H1 (cell line): ENCODE results near the gene RTCB. TPM values are rescaled to one million over a fixed set of nuclear protein-coding genes. Genes with fewer than 3 reads are reported as not detected.

Source experiments
- CTCF ChIA-PET: fragments of 300-600 bp; sonication (Branson Sonifier 250); formaldehyde crosslinking; loops from one replicate; lab custom pipeline; 2021; ENCODE audit not compliant: partially characterized antibody; lab: Charles Lee
- POLR2A ChIA-PET: fragments of 300-600 bp; sonication (Branson Sonifier 250); formaldehyde crosslinking; loops from one replicate; lab custom pipeline; 2021; ENCODE audit warnings: inconsistent platforms; ENCODE audit not compliant: partially characterized antibody; lab: Charles Lee
- DNase-seq, 2 experiments: peaks; one replicate each; pipeline versions ENCODE4 v3.0.0 to v3.0.0-alpha.2; 2010 to 2022; ENCODE audit warnings: low spot score in 2 of 2, low read depth in 1 of 2, mixed read lengths in 1 of 2
- FAIRE-seq: peaks from 2 replicates; lab custom pipeline; 2011; peaks lifted over from hg19 to GRCh38; lab: Jason Lieb, UNC
- H2AFZ ChIP-seq: 2 replicates; pipeline ENCODE4 v1.8.1; 2012; ENCODE audit warnings: low read length, inconsistent platforms
- H2AK5ac ChIP-seq: 2 replicates; pipeline ENCODE4 v1.6.1; 2013; ENCODE audit warnings: low read depth, low read length
- H2BK120ac ChIP-seq: replicated peaks from 2 replicates; pipeline ENCODE3; 2013; ENCODE audit warnings: low read depth, low read length, inconsistent platforms
- H2BK12ac ChIP-seq: 2 replicates; pipeline ENCODE4 v1.6.1; 2013; ENCODE audit warnings: low read depth, low read length
- H2BK15ac ChIP-seq: 2 replicates; pipeline ENCODE4 v1.6.1; 2013; ENCODE audit warnings: low read length
- H2BK20ac ChIP-seq: 2 replicates; pipeline ENCODE4 v1.6.1; 2013; ENCODE audit warnings: low read length
- H2BK5ac ChIP-seq: 2 replicates; pipeline ENCODE4 v1.6.1; 2013; ENCODE audit warnings: low read depth, low read length
- H3K14ac ChIP-seq: 2 replicates; pipeline ENCODE4 v1.6.1; 2013; ENCODE audit warnings: inconsistent platforms; ENCODE audit not compliant: insufficient read length
- H3K18ac ChIP-seq: 2 replicates; pipeline ENCODE4 v1.6.1; 2013; ENCODE audit warnings: low read length; ENCODE audit errors: extremely low read depth
- H3K23ac ChIP-seq: 2 replicates; pipeline ENCODE4 v1.6.1; 2013; ENCODE audit warnings: inconsistent platforms; ENCODE audit not compliant: insufficient read length
- H3K23me2 ChIP-seq: 2 replicates; pipeline ENCODE4 v1.6.1; 2013; ENCODE audit warnings: low read depth, low read length
- H3K27ac ChIP-seq: 2 replicates; pipeline ENCODE4 v1.6.1; 2011; ENCODE audit warnings: low read depth, low read length, inconsistent platforms
- H3K27me3 ChIP-seq, 4 experiments: replicated peaks in 1 of 4; 1 replicate in 1 of 4; 2 replicates in 3 of 4; pipeline versions ENCODE4 v1.6.1 to v1.8.1; 2011 to 2013; ENCODE audit warnings: low read length in 3 of 4, mild to moderate bottlenecking in 3 of 4, inconsistent platforms in 2 of 4, mixed read lengths in 2 of 4, moderate library complexity in 1 of 4; ENCODE audit not compliant: control insufficient read depth in 3 of 4, insufficient read depth in 3 of 4; ENCODE audit errors: extremely low read depth in 1 of 4
- H3K36me3 ChIP-seq, 4 experiments: 2 replicates each; pipeline versions ENCODE4 v1.6.1 to v1.8.1; 2011 to 2013; ENCODE audit warnings: mild to moderate bottlenecking in 4 of 4, low read length in 3 of 4, moderate library complexity in 2 of 4, control low read depth in 1 of 4, inconsistent platforms in 1 of 4; ENCODE audit not compliant: insufficient read depth in 4 of 4, control insufficient read depth in 2 of 4
- H3K4ac ChIP-seq: replicated peaks from 2 replicates; pipeline ENCODE3; 2013; ENCODE audit warnings: low read length, low read depth, mixed read lengths, inconsistent platforms; ENCODE audit not compliant: insufficient read length
- H3K4me1 ChIP-seq, 4 experiments: replicated peaks in 1 of 4; 1 replicate in 1 of 4; 2 replicates in 3 of 4; pipeline versions ENCODE4 v1.6.1 to v1.8.1; 2011 to 2013; ENCODE audit warnings: low read length in 3 of 4, inconsistent platforms in 2 of 4, mixed read lengths in 1 of 4; ENCODE audit not compliant: insufficient read depth in 4 of 4, control insufficient read depth in 3 of 4
- H3K4me2 ChIP-seq, 2 experiments: 2 replicates each; pipeline versions ENCODE4 v1.6.1 to v1.8.1; 2011 to 2013; ENCODE audit warnings: low read depth in 2 of 2, low read length in 2 of 2, control low read depth in 1 of 2, inconsistent platforms in 1 of 2, mild to moderate bottlenecking in 1 of 2; ENCODE audit not compliant: insufficient read depth in 1 of 2
- H3K4me3 ChIP-seq, 4 experiments: fragments of 200-600, 300-600 bp in 1 of 4; sonication (generic), shearing (Covaris generic), sonication (Bioruptor Twin) in 1 of 4; 2 replicates each; pipeline versions ENCODE4 v1.5.1 to v1.8.1; 2011 to 2016; ENCODE audit warnings: low read length in 4 of 4, low read depth in 3 of 4, control low read depth in 2 of 4, inconsistent platforms in 2 of 4, mild to moderate bottlenecking in 2 of 4, mixed read lengths in 1 of 4, moderate library complexity in 1 of 4; ENCODE audit not compliant: insufficient read depth in 2 of 4; ENCODE audit errors: extremely low read depth in 1 of 4
- H3K56ac ChIP-seq: replicated peaks from 2 replicates; pipeline ENCODE3; 2013; ENCODE audit warnings: low read depth, mild to moderate bottlenecking, mixed read lengths, low read length, inconsistent platforms; ENCODE audit not compliant: insufficient read length
- H3K79me1 ChIP-seq: 2 replicates; pipeline ENCODE4 v1.6.1; 2013; ENCODE audit warnings: low read depth, low read length, control low read depth
- H3K79me2 ChIP-seq, 2 experiments: 2 replicates each; pipeline versions ENCODE4 v1.6.1 to v1.8.1; 2012 to 2013; ENCODE audit warnings: low read length in 2 of 2, mild to moderate bottlenecking in 2 of 2, inconsistent platforms in 1 of 2; ENCODE audit not compliant: insufficient read depth in 2 of 2, control insufficient read depth in 1 of 2
- H3K9ac ChIP-seq, 4 experiments: replicated peaks in 1 of 4; 1 replicate in 1 of 4; 2 replicates in 3 of 4; pipeline versions ENCODE4 v1.6.1 to v1.8.1; 2011 to 2013; ENCODE audit warnings: low read depth in 3 of 4, low read length in 3 of 4, control low read depth in 2 of 4, mild to moderate bottlenecking in 2 of 4, moderate library complexity in 2 of 4, inconsistent platforms in 1 of 4; ENCODE audit errors: extremely low read depth in 1 of 4
- H3K9me3 ChIP-seq, 2 experiments: 2 replicates each; pipeline versions ENCODE4 v1.6.1 to v1.8.1; 2012 to 2013; ENCODE audit warnings: mild to moderate bottlenecking in 2 of 2, moderate library complexity in 2 of 2, control low read depth in 1 of 2, inconsistent platforms in 1 of 2, low read depth in 1 of 2, low read length in 1 of 2, mixed read lengths in 1 of 2; ENCODE audit not compliant: insufficient read depth in 2 of 2
- H4K20me1 ChIP-seq, 2 experiments: replicated peaks in 1 of 2; 2 replicates each; pipeline versions ENCODE3 to v1.8.1; 2011 to 2013; ENCODE audit warnings: inconsistent platforms in 2 of 2, low read length in 2 of 2, mild to moderate bottlenecking in 1 of 2; ENCODE audit not compliant: insufficient read depth in 2 of 2, control insufficient read depth in 1 of 2
- H4K5ac ChIP-seq: 2 replicates; pipeline ENCODE4 v1.6.1; 2013; ENCODE audit warnings: low read length, low read depth, mixed read lengths, inconsistent platforms; ENCODE audit not compliant: insufficient read length
- H4K8ac ChIP-seq: 2 replicates; pipeline ENCODE4 v1.8.0; 2013; ENCODE audit warnings: mild to moderate bottlenecking, moderate library complexity, low read length, inconsistent platforms; ENCODE audit not compliant: insufficient read depth; ENCODE audit errors: extremely low read depth
- H4K91ac ChIP-seq: replicated peaks from 2 replicates; pipeline ENCODE3; 2013; ENCODE audit warnings: low read length, mixed read lengths, inconsistent platforms; ENCODE audit not compliant: insufficient read length
- GABPA ChIP-seq: IDR thresholded peaks from 2 replicates; pipeline ENCODE4 v1.6.1; 2011; ENCODE audit warnings: mild to moderate bottlenecking, low read length, moderate library complexity, borderline replicate concordance; ENCODE audit not compliant: insufficient read depth
- JUND ChIP-seq: IDR thresholded peaks from 2 replicates; pipeline ENCODE4 v1.6.1; 2011; ENCODE audit warnings: mild to moderate bottlenecking, improper control_type of control experiment, low read length
- KDM4A ChIP-seq: IDR thresholded peaks from one replicate; pipeline ENCODE4 v1.7.1; 2012; ENCODE audit warnings: low read depth, mild to moderate bottlenecking, moderate library complexity, low read length, inconsistent platforms; ENCODE audit not compliant: severe bottlenecking
- SP1 ChIP-seq: IDR thresholded peaks from 2 replicates; pipeline ENCODE4 v1.6.1; 2011; ENCODE audit warnings: low read depth, low read length
- SP4 ChIP-seq: IDR thresholded peaks from 2 replicates; pipeline ENCODE4 v1.6.1; 2012; ENCODE audit warnings: low read length, inconsistent platforms
- WGBS, 2 experiments: shearing (Covaris generic) in 1 of 2; methylation state at CpG; one replicate each; pipeline versions ENCODE4 v1.1.6 to v1.1.7; 2013 to 2015; ENCODE audit warnings: low lambda C conversion rate in 2 of 2, mixed read lengths in 2 of 2, inconsistent platforms in 1 of 2, low coverage in 1 of 2, missing lambda C conversion rate in 1 of 2; ENCODE audit not compliant: insufficient replicate concordance in 2 of 2, insufficient coverage in 1 of 2, insufficient read length in 1 of 2; ENCODE audit errors: extremely low coverage in 1 of 2, missing lambda C conversion rate in 1 of 2; 5-methylcytosine and 5-hydroxymethylcytosine counted together
- polyA plus RNA-seq, 7 experiments: library from polyadenylated mRNA; depleted of rRNA in 3 of 7; stranded (reverse) in 5 of 7; unstranded in 2 of 7; fragments of >200 nt in 5 of 7; fragments of 200-250 nt in 2 of 7; gene quantifications; 1 replicate in 5 of 7; 2 replicates in 1 of 7; 4 replicates in 1 of 7; pipeline versions ENCODE4 v1.2.1 to v1.2.3, GENCODE V29; 2011 to 2013; ENCODE audit warnings: missing spikeins in 2 of 7, mixed read lengths in 2 of 7
- total RNA-seq: library from RNA; stranded (reverse); fragmentation: NEBNext Ultra II Directional; extraction: Animal tissue kit (Norgen Biotek cat#: 25700); gene quantifications from 2 replicates; pipeline ENCODE4 v1.2.1, GENCODE V29; 2021
- TF ChIP-seq, protein P1 (sequence below): IDR thresholded peaks from 2 replicates; pipeline ENCODE4 v1.6.1; 2012; ENCODE audit warnings: inconsistent platforms
- TF ChIP-seq, protein P2 (sequence below): IDR thresholded peaks from 2 replicates; pipeline ENCODE4 v1.6.1; 2012; ENCODE audit warnings: low read length, inconsistent platforms

RTCB gene
- total and polyA plus RNA-seq, 2 of the 8 experiments (the other 6 are each of a cell fraction or from before 2014, with no cell fraction given) = 104 to 114 TPM

DNA sequence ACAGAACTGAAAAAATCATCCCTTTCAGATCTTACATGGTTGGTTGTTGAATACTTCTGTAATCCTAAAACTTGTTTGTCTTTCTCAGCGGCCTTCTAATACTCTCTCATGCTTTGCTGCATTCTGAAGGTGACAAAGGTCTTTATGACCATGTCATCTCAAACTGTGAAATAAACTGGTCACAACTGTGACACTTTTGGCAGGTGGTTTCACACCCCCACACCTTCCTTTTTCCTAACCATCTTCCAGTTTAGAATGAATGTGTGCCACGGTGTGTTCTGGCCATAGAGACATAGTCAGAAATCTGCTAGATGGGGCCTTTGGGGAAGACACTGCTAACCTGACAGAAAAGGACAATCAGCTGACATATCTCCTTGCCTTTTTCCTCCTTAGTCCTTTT is 69.1 kb downstream of the RTCB start:
- Histone ChIP-seq H3K36me3 (no peaks in the 10 kb centered on the region), H2BK12ac (no peak overlapping the region), H3K4ac (no peak overlapping the region), H2BK20ac (no peak overlapping the region), H3K9me3 (no peaks in the 10 kb centered on the region), H3K18ac (no peak overlapping the region), H2AFZ (no peak overlapping the region), H3K23ac (no peak overlapping the region), H3K56ac (no peak overlapping the region), H4K20me1 (no peaks in the 10 kb centered on the region), H4K8ac (no peak overlapping the region), H2AK5ac (no peak overlapping the region), H4K5ac (no peak overlapping the region), H3K27me3 (no peaks in the 10 kb centered on the region), H3K23me2 (no peaks in the 10 kb centered on the region), H2BK15ac (no peak overlapping the region), H2BK120ac (no peak overlapping the region), H3K4me3 (no peak overlapping the region), H3K79me1 (no peaks in the 10 kb centered on the region), H3K9ac (no peak overlapping the region), H3K4me1 (no peaks in the 10 kb centered on the region; a peak in 1 of 7 replicates), H3K27ac (no peak overlapping the region), H3K14ac (no peak overlapping the region), H3K4me2 (no peak overlapping the region), H4K91ac (no peak overlapping the region), H2BK5ac (no peak overlapping the region), H3K79me2 (no peaks in the 10 kb centered on the region)
- FAIRE-seq (no peak), DNase-seq (no peak)
- POLR2A ChIA-PET = no interaction called here
- TF ChIP-seq, protein P1, sequence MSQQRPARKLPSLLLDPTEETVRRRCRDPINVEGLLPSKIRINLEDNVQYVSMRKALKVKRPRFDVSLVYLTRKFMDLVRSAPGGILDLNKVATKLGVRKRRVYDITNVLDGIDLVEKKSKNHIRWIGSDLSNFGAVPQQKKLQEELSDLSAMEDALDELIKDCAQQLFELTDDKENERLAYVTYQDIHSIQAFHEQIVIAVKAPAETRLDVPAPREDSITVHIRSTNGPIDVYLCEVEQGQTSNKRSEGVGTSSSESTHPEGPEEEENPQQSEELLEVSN = no peak
- TF ChIP-seq SP4 = no peak
- TF ChIP-seq GABPA = no peak
- TF ChIP-seq JUND = no peak
- TF ChIP-seq KDM4A = no peak
- TF ChIP-seq SP1 = no peak
- TF ChIP-seq, protein P2, sequence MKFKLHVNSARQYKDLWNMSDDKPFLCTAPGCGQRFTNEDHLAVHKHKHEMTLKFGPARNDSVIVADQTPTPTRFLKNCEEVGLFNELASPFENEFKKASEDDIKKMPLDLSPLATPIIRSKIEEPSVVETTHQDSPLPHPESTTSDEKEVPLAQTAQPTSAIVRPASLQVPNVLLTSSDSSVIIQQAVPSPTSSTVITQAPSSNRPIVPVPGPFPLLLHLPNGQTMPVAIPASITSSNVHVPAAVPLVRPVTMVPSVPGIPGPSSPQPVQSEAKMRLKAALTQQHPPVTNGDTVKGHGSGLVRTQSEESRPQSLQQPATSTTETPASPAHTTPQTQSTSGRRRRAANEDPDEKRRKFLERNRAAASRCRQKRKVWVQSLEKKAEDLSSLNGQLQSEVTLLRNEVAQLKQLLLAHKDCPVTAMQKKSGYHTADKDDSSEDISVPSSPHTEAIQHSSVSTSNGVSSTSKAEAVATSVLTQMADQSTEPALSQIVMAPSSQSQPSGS = no peak
- CTCF ChIA-PET = interaction anchor here (2.1 kb wide), 1 partner anchor 8 kb away, joined by 5 read pairs; no protein-coding TSS in a partner anchor
- 94% methylated on average over 2 of the region's 2 CpGs; no CpG with 5 or more reads in 1 of the 2 experiments for WGBS, 2 experiments
